Parathyroid adenoma (tissue), 2 donors: ENCODE results near the gene EZH1.
A peak's percentile ranks its signal among the peaks of the same experiment; 100 is the strongest.

Experiments used
- H2AFZ ChIP-seq: fragments of 300-600 bp; sonication (generic); one replicate; pipeline ENCODE4 v1.7.0; 2017; ENCODE audit warnings: antibody characterized with exemption, mild to moderate bottlenecking
- H3K27ac ChIP-seq: fragments of 300-600 bp; sonication (generic); one replicate; pipeline ENCODE4 v1.7.0; 2017
- H3K27me3 ChIP-seq: fragments of 300-600 bp; sonication (generic); one replicate; pipeline ENCODE4 v1.7.0; 2017; ENCODE audit warnings: low read length; ENCODE audit not compliant: control insufficient read depth, insufficient read depth
- H3K36me3 ChIP-seq: fragments of 300-600 bp; sonication (generic); one replicate; pipeline ENCODE4 v1.7.0; 2017; ENCODE audit warnings: low read length; ENCODE audit not compliant: control insufficient read depth, insufficient read depth
- H3K4me1 ChIP-seq: fragments of 300-600 bp; sonication (generic); one replicate; pipeline ENCODE4 v1.7.0; 2017; ENCODE audit warnings: control low read depth
- H3K4me2 ChIP-seq: fragments of 300-600 bp; sonication (generic); one replicate; pipeline ENCODE4 v1.7.0; 2017; ENCODE audit warnings: low read length
- H3K4me3 ChIP-seq: fragments of 300-600 bp; sonication (generic); one replicate; pipeline ENCODE4 v1.7.0; 2017; ENCODE audit warnings: low read depth, low read length
- H3K79me2 ChIP-seq: fragments of 300-600 bp; sonication (generic); one replicate; pipeline ENCODE4 v1.7.0; 2017; ENCODE audit warnings: control low read depth
- H3K9ac ChIP-seq: fragments of 300-600 bp; sonication (generic); one replicate; pipeline ENCODE4 v1.7.0; 2017; ENCODE audit warnings: mild to moderate bottlenecking
- H3K9me3 ChIP-seq: fragments of 300-600 bp; sonication (generic); one replicate; pipeline ENCODE4 v1.7.0; 2017; ENCODE audit warnings: low read length; ENCODE audit not compliant: control insufficient read depth
- CTCF ChIP-seq: fragments of 300-600 bp; sonication (generic); IDR thresholded peaks from one replicate; pipeline ENCODE4 v1.7.0; 2017; ENCODE audit warnings: antibody characterized with exemption, mild to moderate bottlenecking
- donor health status: primary hyperparathyroidism.

The EZH1 gene

GRCh38 chr17:42677921-42678781, 66.7 kb downstream of the EZH1 start:
- no peak for TF ChIP-seq CTCF
- Histone ChIP-seq H2AFZ (peak overlapping the region; percentile 85), H3K36me3 (no peaks in the 10 kb centered on the region), H3K9ac (peak overlapping the region; percentile 68), H3K4me1 (peaks cover 17% of the 10 kb centered on the region), H3K4me3 (peak overlapping the region; percentile 88), H3K27me3 (no peaks in the 10 kb centered on the region), H3K27ac (peak overlapping the region; percentile 97), H3K79me2 (peaks cover 9% of the 10 kb centered on the region), H3K4me2 (peak overlapping the region; percentile 99), H3K9me3 (no peaks in the 10 kb centered on the region)

- peak overlapping the region; percentile 96 for H3K4me3 ChIP-seq
- H3K36me3 ChIP-seq: no peaks in the 10 kb centered on the region
- H3K79me2 ChIP-seq: peaks cover 9% of the 10 kb centered on the region
- peak overlapping the region; percentile 68 for H3K9ac ChIP-seq
- no peaks in the 10 kb centered on the region for H3K9me3 ChIP-seq
- H2AFZ ChIP-seq: peak overlapping the region; percentile 85
- peaks cover 15% of the 10 kb centered on the region for H3K4me1 ChIP-seq
- H3K27ac ChIP-seq: peak overlapping the region; percentile 97
- no peak for TF ChIP-seq CTCF
- H3K27me3 ChIP-seq: no peaks in the 10 kb centered on the region
- H3K4me2 ChIP-seq: peak overlapping the region; percentile 99
Observed at GRCh38 chr17:42677012-42677857, 67.6 kb downstream of the EZH1 start.

GRCh38 chr17:42676424-42677011, 68.3 kb downstream of the EZH1 start, which contains the start of gene PLEKHH3:
PLEKHH3 (minus strand) TSS chr17:42676994; CDS start chr17:42676563, 431 bp downstream.
- peak; percentile 33 for TF ChIP-seq CTCF
- peak within 1 kb of the TSS; percentile 99 for H3K4me2 ChIP-seq
- H3K27ac ChIP-seq: peak within 1 kb of the TSS; percentile 97
- no peaks in the 10 kb centered on the region for H3K9me3 ChIP-seq
- H2AFZ ChIP-seq: peak within 1 kb of the TSS; percentile 85
- peak within 1 kb of the TSS; percentile 96 for H3K4me3 ChIP-seq
- H3K27me3 ChIP-seq: no peaks in the 10 kb centered on the region
- no peaks in the 10 kb centered on the region for H3K36me3 ChIP-seq
- H3K9ac ChIP-seq: peak within 1 kb of the TSS; percentile 88
- H3K4me1 ChIP-seq: peaks cover 12% of the 10 kb centered on the region
- peaks cover 9% of the 10 kb centered on the region for H3K79me2 ChIP-seq

- Histone ChIP-seq H3K4me1 (peaks cover 12% of the 10 kb centered on the region), H3K4me3 (peak overlapping the region; percentile 96), H3K79me2 (peaks cover 9% of the 10 kb centered on the region), H3K27me3 (no peaks in the 10 kb centered on the region), H3K9me3 (no peaks in the 10 kb centered on the region), H3K36me3 (no peaks in the 10 kb centered on the region), H3K9ac (peak overlapping the region; percentile 88), H2AFZ (peak overlapping the region; percentile 79), H3K27ac (peak overlapping the region; percentile 80), H3K4me2 (peak overlapping the region; percentile 97)
- TF ChIP-seq CTCF: no peak
Observed at GRCh38 chr17:42675965-42676423, 68.8 kb downstream of the EZH1 start.
